LNCAP (cell line): ENCODE data around the gene HOMER1.

ENCODE experiments used
- TF ChIP-seq, protein P1 (sequence below): fragments of 450-650 bp; IDR thresholded peaks from 2 replicates; pipeline ENCODE4 v1.5.1; 2017; ENCODE audit warnings: mild to moderate bottlenecking

HOMER1 gene

DNA sequence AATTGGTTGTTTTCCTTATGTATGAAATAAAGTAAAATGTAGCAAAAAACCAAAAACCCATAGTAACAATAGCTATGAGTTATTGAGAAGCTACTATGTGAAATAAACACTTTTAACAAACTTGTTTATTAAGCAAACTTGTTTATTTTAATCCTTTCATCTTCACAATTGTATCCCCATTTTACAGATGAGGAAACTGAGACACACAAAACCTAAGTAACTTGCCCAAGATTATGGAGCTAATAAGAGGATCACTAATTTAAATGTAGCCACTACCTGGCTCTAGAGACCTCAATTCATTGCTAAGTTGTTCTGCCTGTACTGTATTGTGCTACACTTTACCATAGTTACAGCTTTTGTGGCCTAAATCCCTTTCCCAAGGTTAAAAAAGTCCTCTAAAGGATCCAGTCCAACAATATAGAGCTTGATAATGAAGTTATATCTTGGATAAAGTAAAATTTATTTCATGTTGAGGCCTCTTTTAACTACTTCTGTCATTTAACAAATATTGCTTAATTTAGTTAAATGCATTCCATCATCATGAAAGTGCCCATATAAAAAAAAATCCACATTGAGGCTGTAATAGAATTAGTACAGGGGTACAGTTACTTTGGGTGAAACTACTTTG is 22.1 kb downstream of the HOMER1 start:
- TF ChIP-seq, protein P1, sequence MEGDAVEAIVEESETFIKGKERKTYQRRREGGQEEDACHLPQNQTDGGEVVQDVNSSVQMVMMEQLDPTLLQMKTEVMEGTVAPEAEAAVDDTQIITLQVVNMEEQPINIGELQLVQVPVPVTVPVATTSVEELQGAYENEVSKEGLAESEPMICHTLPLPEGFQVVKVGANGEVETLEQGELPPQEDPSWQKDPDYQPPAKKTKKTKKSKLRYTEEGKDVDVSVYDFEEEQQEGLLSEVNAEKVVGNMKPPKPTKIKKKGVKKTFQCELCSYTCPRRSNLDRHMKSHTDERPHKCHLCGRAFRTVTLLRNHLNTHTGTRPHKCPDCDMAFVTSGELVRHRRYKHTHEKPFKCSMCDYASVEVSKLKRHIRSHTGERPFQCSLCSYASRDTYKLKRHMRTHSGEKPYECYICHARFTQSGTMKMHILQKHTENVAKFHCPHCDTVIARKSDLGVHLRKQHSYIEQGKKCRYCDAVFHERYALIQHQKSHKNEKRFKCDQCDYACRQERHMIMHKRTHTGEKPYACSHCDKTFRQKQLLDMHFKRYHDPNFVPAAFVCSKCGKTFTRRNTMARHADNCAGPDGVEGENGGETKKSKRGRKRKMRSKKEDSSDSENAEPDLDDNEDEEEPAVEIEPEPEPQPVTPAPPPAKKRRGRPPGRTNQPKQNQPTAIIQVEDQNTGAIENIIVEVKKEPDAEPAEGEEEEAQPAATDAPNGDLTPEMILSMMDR = no peak

DNA sequence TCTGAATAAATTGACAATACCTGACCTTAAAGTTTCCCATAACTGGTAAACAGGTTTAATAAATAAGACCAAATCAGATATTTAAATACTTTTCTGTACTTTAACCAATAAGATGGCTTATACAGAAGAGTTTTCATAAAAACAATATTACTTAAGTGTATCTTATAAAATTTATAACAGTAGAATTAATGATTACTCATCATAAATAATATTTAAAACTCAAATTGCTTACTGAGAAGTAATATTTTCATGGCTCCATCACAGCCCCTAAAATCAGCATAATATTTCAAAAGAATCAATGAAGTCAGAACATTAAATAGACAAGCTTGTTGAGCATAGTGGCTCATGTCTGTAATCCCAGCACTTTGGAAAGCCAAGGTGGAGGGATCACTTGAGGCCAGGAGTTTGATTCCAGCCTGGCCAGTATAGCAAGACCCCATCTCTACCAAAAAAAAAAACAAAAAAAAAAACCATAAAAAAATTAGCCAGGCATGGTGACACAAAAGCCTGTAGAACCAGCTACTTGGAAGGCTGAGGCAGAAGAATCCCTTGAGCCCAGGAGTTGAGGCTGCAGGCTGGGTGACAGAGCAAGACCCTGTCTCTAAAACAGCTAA is 23.5 kb downstream of the HOMER1 start:
- TF ChIP-seq, protein P1 = no peak

DNA sequence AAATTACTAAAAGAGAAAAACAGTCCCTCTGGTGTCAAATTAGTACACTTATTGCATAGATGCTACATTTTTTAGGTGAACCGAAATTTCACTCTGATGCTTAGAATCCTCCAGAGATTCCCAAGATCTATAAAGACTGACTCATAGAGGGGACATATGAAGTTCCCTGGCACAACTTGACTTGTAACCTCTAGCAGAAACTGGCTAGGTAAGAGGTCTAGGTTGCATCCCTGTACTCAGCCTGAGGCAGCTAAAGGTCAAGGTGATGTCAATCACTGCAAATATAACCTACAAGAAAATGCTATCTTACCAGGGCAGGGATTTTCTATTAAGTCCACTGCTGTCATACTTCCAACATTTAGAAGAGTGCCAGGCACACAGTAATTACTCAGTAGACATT is 24.2 kb downstream of the HOMER1 start:
- TF ChIP-seq, protein P1 = no peak

DNA sequence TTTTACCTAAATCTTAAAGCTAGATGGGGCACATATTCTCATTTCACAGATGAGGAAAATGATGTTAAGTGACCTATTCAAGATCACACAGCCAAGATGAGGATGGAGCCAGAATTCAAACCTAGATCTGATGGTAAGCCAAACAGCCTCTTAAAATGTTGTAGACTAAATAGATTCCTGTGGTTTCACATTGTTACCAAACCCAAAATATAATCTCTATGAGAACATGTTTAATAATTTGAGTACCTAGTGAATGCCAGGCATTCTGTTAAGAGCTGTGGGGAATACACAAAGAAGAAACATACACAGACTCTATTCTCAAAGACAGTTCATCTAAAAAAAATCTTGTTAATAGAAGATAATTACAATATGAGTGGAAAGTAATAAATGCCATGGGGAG is 25.2 kb downstream of the HOMER1 start:
- TF ChIP-seq, protein P1 = no peak

DNA sequence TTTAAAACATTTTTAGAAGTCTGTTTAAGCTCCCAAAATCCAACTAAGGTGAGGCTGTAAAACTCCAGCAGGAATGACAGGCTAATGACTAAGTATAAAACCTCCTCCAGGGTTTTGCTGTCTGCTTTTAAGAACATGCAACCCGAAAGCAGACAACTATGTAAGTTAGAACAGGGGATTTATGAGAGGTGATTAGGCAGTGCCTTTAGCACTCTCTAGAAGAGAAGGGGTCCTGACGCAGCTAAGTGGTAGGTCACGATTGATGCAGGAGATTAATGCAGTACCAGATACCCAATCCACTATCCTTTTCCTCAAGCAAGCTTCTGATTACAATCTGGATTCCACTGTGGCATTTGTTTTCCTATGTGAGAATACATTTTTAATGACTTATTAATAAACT is 25.9 kb downstream of the HOMER1 start:
- TF ChIP-seq, protein P1 = no peak

DNA sequence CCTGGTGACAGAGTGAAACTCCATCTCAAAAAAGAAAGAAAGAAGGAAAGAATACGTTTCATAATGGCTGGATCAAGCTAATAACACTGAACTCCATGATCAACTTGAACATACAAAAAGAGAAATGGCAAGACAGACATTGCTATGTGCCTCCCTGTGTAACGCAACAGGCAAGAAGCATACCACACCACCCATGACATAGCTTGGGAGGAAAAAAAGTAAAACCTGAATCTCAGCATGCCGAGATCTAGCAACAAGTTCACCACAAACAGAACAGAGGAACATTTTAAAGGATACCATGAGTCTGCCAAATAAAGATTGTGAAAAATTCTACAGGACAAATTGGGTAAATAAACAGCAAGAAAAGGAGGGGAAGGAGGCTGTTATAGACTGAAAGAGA is 26.7 kb downstream of the HOMER1 start:
- TF ChIP-seq, protein P1 = no peak

DNA sequence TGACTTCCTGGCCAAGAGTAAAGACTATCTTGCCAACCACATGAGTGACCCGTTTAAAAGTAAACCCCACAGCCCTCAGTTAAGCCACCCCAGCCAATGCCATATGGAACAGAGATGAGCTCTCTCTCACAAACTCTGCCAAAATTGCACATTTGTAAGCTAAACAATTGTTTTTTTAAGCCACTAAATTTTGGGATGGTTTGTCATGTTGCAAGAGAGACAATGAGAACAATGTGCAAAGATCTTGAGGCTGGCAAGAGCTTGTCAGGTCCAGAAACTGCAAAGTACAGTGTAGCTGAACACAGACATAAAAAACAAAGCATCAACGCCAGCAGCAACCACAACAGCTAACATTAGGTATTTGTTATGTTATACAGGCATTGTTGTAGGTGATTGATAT is 27.8 kb downstream of the HOMER1 start:
- TF ChIP-seq, protein P1 = no peak
